ENCODE measurements around the gene SERPINA12. TPM values are rescaled to one million over a fixed set of nuclear protein-coding genes. Genes with fewer than 3 reads are reported as not detected.

SERPINA12 gene
- total RNA-seq, 1 experiment from 2014 or later = not detected

DNA sequence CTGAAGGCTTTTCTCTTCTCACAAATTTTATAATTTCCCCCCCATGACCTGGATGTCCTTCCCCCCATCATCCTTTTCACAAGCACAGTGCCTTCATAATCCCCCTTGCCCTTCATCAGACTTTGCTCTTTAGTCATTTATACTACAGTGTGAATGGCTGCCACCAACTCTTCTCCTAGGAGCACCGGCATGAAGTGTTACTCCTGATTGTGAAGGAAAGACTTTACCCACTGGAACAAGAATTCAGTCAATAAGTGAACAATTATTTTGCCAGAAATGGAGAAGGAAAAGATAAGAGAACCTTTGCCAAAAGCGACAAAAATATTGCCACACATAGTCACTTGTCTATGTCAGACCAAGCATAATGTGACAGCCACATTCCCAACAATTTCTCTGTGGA is 38.2 kb downstream of the SERPINA12 start:
- no peak for DNase-seq
- H3K36me3 ChIP-seq (replicated peaks; ENCODE audit: control insufficient read depth, insufficient read depth, low read length) = no peaks in the 10 kb centered on the region
- H3K4me3 ChIP-seq (ENCODE audit: insufficient read depth, low read depth, low read length) = no peak overlapping the region
- no peaks in the 10 kb centered on the region for H3K27me3 ChIP-seq (ENCODE audit: control insufficient read depth, insufficient read depth, low read length)

DNA sequence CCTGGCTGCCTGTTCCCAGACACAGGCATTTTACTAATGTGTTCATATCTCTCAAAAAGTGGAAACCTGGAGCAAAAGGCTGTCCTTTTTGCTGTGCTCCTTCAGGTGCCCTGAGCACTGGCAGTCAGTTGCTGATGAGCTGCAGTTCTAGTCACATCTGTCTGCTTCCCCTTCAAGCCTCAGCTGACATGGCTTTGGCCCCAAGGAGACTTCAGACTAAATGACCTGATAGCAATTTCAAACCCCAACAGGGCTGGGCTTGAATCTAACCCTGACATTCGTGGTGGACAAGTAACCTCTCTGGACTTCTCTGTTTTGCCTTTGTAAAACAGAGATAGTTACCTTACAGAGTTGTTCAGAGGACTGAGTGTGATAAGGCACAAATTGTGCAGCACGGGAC is 39.0 kb downstream of the SERPINA12 start:
- no peaks in the 10 kb centered on the region for H3K27me3 ChIP-seq (ENCODE audit: control insufficient read depth, insufficient read depth, low read length)
- no peak for DNase-seq
- no peaks in the 10 kb centered on the region for H3K36me3 ChIP-seq (replicated peaks; ENCODE audit: control insufficient read depth, insufficient read depth, low read length)
- no peak overlapping the region for H3K4me3 ChIP-seq (ENCODE audit: insufficient read depth, low read depth, low read length)

DNA sequence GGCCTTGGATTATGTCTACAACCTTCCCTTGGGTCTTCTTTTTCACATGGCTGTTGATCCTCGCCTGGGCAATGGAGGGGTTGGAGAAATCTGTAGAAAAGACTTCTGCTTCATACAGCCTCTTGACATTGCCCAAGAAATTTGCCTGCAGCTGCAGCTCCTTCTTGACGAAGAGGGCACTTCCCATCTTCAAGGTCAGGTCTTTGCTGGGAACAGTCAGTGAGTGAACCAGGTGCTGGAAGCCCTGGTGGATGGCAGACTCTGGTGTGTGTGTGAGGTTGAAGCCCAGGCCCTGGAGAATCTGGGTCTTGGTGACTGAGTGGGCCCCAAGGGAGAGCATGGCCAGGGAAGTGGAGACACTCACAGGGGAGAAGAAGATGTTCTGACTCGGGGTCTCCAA is 40.0 kb downstream of the SERPINA12 start:
- Histone ChIP-seq H3K27me3 (ENCODE audit: control insufficient read depth, insufficient read depth, low read length) (no peaks in the 10 kb centered on the region), H3K4me3 (ENCODE audit: insufficient read depth, low read depth, low read length) (no peak overlapping the region), H3K36me3 (replicated peaks; ENCODE audit: control insufficient read depth, insufficient read depth, low read length) (no peaks in the 10 kb centered on the region)
- no peak for DNase-seq

DNA sequence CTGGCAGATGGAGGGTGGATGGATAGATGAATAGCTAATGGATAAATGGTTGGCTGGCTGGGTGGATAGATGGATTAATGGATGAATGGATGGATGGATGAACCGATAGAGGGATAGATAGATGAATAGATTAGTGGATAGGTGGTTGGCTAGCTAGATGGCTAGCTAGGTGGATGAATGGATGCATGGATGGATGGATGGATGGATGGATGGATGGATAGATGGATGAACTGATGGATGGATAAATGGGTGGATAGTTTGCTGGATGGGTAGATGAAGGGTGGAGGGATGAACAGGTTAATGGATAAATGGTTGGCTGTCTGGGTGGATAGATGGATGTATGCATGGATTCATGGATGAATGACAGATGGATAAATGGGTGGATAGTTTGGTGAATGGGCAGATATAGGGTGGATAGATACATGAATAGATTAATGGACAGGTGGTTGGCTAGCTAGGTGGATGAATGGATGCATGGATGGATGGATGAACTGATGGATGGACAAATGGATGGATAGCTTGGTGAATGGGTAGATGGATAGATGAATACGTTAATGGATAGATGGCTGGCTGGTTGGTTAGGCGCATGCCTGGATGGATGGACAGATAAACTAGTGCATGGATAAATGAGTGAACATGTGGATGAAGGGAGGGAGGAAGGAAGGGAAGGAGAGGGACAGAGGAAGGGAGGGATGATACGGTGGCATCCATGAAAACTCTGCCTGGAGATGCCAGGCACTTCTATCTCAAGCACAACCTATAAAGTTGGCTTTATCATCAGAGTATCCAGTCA is 41.3 kb downstream of the SERPINA12 start:
- H3K36me3 ChIP-seq (replicated peaks; ENCODE audit: control insufficient read depth, insufficient read depth, low read length) = no peaks in the 10 kb centered on the region
- no peak overlapping the region for H3K4me3 ChIP-seq (ENCODE audit: insufficient read depth, low read depth, low read length)
- no peaks in the 10 kb centered on the region for H3K27me3 ChIP-seq (ENCODE audit: control insufficient read depth, insufficient read depth, low read length)
- no peak for DNase-seq

DNA sequence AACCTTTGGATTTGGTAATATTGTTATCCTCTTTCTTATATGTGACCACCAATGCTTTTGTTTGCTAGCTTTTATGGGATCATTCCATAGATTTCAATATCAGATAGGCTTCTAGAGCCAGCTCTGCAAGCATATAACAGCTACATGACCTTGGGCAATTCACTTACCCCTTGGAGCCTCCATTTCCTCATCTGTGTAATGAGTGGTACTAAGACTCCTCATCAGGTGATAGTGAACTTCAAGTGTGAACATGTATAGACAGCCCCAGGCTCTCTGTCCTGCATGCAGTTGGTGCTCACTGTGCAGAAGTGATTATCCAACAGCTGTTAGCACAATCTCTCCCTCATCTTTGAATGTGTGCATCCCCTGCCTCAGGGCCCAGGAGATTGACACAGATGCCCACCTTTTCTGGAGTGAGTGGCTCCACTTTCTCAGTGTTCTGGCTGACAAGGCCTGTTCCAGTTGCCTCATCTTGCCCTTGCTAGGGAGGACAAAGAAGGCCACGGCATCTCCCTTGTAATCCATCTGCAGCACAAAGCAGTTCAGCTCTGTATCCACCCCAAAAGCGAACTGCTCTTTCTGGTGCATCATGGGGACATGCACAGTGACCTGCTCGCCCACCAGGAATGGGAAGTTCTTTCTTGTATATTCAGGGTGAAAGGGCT is 42.4 kb downstream of the SERPINA12 start:
- H3K27me3 ChIP-seq (ENCODE audit: control insufficient read depth, insufficient read depth, low read length) = no peaks in the 10 kb centered on the region
- DNase-seq = no peak
- H3K4me3 ChIP-seq (ENCODE audit: insufficient read depth, low read depth, low read length) = no peak overlapping the region
- no peaks in the 10 kb centered on the region for H3K36me3 ChIP-seq (replicated peaks; ENCODE audit: control insufficient read depth, insufficient read depth, low read length)

DNA sequence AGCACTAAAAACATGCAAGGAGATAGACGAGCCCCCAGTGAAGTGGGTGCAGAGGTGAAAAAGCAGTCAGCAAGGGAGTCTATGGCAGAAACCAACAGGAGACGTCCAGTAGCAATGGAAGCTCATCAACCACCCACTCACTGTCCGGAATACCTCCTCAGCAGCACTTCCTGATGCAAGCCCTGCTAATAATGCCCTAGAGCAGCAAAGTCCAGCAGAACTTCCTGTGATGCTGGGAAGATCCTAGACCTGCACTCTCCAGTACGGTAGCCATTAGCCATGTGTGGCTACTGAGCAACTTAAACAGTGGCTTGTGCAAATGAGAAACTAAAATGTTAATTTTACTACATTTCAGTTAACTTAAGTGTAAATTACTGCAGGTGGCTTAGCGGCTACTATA is 44.2 kb downstream of the SERPINA12 start:
- H3K4me3 ChIP-seq (ENCODE audit: insufficient read depth, low read depth, low read length) = no peak overlapping the region
- no peak for DNase-seq

DNA sequence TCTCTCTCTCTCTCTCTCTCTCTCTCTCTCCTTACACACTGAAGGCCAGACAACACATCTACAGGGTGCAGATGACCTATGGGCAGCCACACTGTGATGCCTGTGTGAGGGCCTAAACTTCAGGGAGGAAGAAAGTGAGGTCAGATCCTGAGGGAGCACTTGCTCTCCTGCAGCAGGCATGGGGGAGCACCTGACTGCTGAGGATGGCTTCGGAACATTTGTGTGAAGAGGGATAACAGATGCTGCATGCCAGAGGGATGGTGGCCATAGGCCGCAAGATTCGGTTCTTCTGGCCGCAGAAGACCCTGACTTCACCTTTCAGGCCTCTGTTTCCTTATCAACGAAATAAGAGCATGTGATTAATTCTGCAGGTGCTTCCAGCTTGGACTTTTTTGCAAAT is 45.0 kb downstream of the SERPINA12 start:
- Histone ChIP-seq H3K36me3 (replicated peaks; ENCODE audit: control insufficient read depth, insufficient read depth, low read length) (no peaks in the 10 kb centered on the region), H3K4me3 (ENCODE audit: insufficient read depth, low read depth, low read length) (no peak overlapping the region), H3K27me3 (ENCODE audit: control insufficient read depth, insufficient read depth, low read length) (no peaks in the 10 kb centered on the region)
- no peak for DNase-seq

More for the DNA sequence above, 44.2 kb downstream of the SERPINA12 start:
- Histone ChIP-seq H3K36me3 (replicated peaks; ENCODE audit: control insufficient read depth, insufficient read depth, low read length) (no peaks in the 10 kb centered on the region), H3K27me3 (ENCODE audit: control insufficient read depth, insufficient read depth, low read length) (no peaks in the 10 kb centered on the region)

DNA sequence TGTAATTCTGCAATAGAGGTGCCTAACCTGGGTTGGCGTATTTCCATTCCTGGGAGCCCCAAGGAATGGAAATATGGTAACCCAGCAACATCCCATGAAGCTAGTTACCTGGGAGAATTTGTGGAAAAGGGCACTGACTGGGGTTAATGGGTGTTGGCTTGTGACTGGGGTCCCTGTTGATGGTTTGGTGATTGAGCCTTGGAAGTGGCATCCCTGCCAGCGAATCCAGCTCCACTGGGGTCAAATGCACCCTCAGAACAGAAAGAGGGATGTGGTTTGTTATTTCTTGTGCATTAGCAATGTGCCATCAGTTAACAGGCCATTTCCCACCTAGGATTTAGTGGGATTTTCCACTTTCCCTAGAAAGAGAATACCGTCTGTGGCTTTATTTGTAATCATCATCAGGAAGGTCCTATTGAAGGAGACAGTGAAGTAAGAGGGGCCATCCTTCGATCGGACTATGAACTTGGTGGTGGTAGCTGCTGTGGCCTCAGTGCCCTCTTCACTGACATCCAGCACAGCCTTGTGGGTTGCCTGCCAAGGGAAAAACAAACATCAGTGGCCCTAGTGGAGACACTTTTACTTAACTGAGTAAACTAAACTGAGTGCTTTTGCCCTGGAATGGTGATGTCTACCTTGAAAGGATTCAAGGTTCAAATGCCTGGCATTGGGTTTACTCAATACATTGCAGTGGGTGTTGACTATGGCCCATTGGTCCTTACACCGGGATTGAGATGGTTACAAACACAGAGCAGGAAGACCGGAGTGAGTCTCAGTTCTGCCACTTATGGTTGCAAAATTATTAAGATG is 46.3 kb downstream of the SERPINA12 start:
- no peak for DNase-seq
- Histone ChIP-seq H3K4me3 (ENCODE audit: insufficient read depth, low read depth, low read length) (no peak overlapping the region), H3K36me3 (replicated peaks; ENCODE audit: control insufficient read depth, insufficient read depth, low read length) (no peaks in the 10 kb centered on the region), H3K27me3 (ENCODE audit: control insufficient read depth, insufficient read depth, low read length) (no peaks in the 10 kb centered on the region)

DNA sequence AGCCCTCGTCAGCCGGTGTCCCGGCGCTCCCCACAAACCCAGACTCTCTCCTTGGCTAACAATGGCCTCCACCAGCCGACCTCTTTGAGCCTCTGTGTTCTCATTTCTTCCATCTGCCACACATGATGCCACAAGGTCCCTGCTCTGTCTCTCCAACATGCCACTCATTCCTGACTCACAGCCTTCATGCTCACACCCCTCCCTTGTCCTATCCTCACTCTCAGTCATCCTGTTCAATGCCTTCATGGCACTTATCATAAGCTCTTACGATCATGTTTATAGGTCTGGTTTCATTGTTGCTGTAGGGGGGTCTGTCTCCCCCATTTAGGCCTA is 47.1 kb downstream of the SERPINA12 start:
- DNase-seq = no peak

DNA sequence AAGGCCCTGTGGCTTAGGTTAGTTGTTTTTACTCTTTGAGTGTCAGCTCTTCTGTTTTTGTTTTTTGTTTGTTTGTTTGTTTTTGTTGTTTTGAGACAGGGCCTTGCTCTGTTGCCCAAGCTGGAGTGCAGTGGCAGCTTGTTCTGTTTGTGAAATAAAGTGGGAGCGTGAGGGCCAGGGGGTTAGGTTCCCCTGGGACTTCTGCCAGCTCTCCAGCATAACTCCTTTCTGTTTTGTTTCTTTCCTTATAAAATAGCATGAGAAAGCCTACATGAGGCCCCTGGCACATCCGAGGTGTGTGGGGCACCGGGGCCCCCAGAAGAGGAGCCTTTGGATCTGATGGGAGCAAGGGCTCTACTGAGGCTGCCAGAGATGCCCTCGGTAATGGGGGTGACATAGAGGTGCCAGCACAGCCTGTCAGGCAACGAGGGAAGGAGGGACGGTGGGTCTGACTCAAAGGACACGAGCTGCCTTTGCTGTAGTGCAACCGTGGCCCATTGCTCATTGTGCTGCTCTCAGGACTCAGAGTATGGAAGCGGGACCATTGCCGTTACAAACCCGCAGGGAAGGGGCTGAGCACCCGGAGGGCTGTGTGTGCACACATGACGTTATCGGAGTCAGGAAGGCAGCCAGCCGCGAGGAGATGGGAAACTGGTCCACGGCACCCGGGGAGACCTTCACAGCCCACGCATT is 47.6 kb downstream of the SERPINA12 start:
- Histone ChIP-seq H3K4me3 (ENCODE audit: insufficient read depth, low read depth, low read length) (no peak overlapping the region), H3K36me3 (replicated peaks; ENCODE audit: control insufficient read depth, insufficient read depth, low read length) (no peaks in the 10 kb centered on the region), H3K27me3 (ENCODE audit: control insufficient read depth, insufficient read depth, low read length) (no peaks in the 10 kb centered on the region)
- no peak for DNase-seq

More for the DNA sequence above, 47.1 kb downstream of the SERPINA12 start:
- H3K27me3 ChIP-seq (ENCODE audit: control insufficient read depth, insufficient read depth, low read length) = no peaks in the 10 kb centered on the region
- no peaks in the 10 kb centered on the region for H3K36me3 ChIP-seq (replicated peaks; ENCODE audit: control insufficient read depth, insufficient read depth, low read length)
- no peak overlapping the region for H3K4me3 ChIP-seq (ENCODE audit: insufficient read depth, low read depth, low read length)

DNA sequence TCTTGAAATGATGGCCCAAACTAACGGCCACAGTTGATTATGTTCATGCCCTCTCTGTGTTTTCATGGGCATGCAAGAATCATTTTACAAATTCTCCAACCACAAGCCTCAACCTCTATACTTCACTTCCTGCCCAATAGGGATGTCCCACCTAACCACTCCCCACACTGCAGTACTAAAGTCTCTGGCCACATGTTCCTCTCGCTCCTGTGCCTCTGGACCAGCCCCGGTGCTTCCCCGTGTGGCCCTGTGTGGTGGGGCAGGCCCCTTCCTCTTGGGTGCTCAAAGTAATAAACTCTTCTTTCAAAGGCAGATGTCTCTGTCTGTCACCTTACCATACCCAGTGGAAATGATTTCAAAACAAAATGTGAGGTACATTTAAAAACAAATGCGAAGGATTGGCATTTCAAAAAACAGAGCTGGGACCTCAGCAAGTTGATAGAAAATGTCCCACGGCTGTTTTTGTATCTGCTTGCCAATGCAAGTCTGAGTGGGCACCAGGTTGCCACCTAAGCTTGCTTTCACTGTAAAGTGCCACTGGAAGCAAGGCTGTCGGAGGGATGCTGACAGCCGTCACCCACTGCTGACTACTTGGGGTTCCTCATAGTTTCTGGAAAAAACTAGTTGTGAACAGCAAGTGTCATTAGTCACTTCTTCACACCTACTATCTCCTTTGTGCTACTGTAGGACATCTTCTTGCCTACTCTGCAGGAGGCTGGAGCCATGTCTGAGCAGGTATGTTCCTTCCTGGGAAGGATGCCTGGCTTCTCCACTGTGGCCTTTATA is 48.4 kb downstream of the SERPINA12 start:
- no peaks in the 10 kb centered on the region for H3K27me3 ChIP-seq (ENCODE audit: control insufficient read depth, insufficient read depth, low read length)
- H3K4me3 ChIP-seq (ENCODE audit: insufficient read depth, low read depth, low read length) = no peak overlapping the region
- H3K36me3 ChIP-seq (replicated peaks; ENCODE audit: control insufficient read depth, insufficient read depth, low read length) = no peaks in the 10 kb centered on the region
- DNase-seq = no peak

DNA sequence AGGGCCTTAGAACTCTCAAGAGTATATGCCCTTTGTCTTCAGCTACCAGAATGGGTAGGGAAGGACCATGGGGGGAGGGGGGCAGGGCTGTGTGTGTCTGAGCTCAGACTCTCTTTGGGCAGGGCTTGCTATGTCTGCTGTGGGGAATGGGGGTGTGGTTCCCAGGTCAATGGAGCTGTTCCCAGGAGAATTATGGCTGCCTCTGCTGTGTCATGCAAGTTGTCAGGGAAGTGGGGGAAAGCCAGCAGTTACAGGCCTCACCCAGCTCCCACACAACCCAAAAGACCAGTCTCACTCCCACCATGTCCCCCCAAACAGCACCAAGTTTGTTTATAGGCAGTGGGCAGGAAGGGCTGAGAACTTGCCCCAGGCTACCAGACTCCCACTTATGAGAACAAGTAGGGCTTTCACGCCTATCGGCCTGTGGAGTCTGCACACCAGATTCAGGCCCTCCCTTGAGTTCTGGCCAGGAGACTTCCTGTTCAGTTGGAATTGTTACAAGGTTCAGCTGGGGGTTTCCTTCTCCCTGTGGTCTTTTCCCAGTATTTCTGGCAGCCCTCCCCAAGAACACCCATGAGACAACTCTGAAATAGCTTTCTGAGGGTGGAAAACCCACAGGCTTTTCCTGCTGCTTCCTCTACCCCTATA is 50.6 kb downstream of the SERPINA12 start:
- Histone ChIP-seq H3K27me3 (ENCODE audit: control insufficient read depth, insufficient read depth, low read length) (no peaks in the 10 kb centered on the region), H3K36me3 (replicated peaks; ENCODE audit: control insufficient read depth, insufficient read depth, low read length) (no peaks in the 10 kb centered on the region), H3K4me3 (ENCODE audit: insufficient read depth, low read depth, low read length) (no peak overlapping the region)
- no peak for DNase-seq

DNA sequence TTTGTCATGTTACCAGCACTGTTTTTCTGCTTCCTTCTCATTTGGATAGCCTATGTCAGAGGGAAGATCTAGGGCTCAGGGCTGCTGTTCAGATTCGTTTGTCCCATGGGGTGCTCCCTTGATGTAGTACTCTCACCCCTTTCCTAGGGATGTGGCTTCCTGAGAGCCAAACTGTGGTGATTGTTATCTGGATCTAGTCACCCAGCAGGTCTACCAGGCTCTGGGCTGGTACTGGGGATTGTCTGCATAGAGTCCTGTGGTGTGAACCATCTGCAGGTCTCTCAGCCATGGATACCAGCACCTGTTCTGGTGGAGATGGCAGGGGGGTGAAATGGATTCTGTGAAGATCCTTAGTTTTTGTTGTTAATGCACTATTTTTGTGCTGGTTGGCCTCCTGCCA is 51.2 kb downstream of the SERPINA12 start:
- DNase-seq = no peak
- Histone ChIP-seq H3K27me3 (ENCODE audit: control insufficient read depth, insufficient read depth, low read length) (no peaks in the 10 kb centered on the region), H3K4me3 (ENCODE audit: insufficient read depth, low read depth, low read length) (no peak overlapping the region), H3K36me3 (replicated peaks; ENCODE audit: control insufficient read depth, insufficient read depth, low read length) (no peaks in the 10 kb centered on the region)

Measured in H7 (cell line).